Measurements from ENCODE around the gene UNK.

UNK gene

GRCh38 chr17:75822800-75823166 lies 38.2 kb downstream of the UNK start:
- no peak for DNase-seq (ENCODE audit: low spot score)

GRCh38 chr17:75823257-75824041 lies 38.8 kb downstream of the UNK start:
- DNase-seq (ENCODE audit: low spot score) = no peak

GRCh38 chr17:75824050-75824552 lies 39.5 kb downstream of the UNK start:
- DNase-seq (ENCODE audit: low spot score) = no peak

GRCh38 chr17:75824666-75825065 lies 40.1 kb downstream of the UNK start:
- DNase-seq (ENCODE audit: low spot score) = no peak

- no peak for DNase-seq (ENCODE audit: low spot score)
These were observed 40.5 kb downstream of the UNK start for GRCh38 chr17:75825149-75825552.

GRCh38 chr17:75825748-75826370 lies 41.3 kb downstream of the UNK start:
- no peak for DNase-seq (ENCODE audit: low spot score)

GRCh38 chr17:75826561-75827307 lies 42.1 kb downstream of the UNK start:
- DNase-seq (ENCODE audit: low spot score) = no peak

- DNase-seq (ENCODE audit: low spot score) = no peak
These were observed 42.9 kb downstream of the UNK start for GRCh38 chr17:75827308-75828075.

- DNase-seq (ENCODE audit: low spot score) = no peak
These were observed 43.4 kb downstream of the UNK start for GRCh38 chr17:75828076-75828400.

GRCh38 chr17:75828741-75829140 lies 44.1 kb downstream of the UNK start:
- no peak for DNase-seq (ENCODE audit: low spot score)

- DNase-seq (ENCODE audit: low spot score) = no peak
These were observed 45.1 kb downstream of the UNK start for GRCh38 chr17:75829747-75830146.

- DNase-seq (ENCODE audit: low spot score) = no peak
These were observed 45.8 kb downstream of the UNK start for GRCh38 chr17:75830164-75831031.

GRCh38 chr17:75831032-75831571 lies 46.5 kb downstream of the UNK start:
- DNase-seq (ENCODE audit: low spot score) = no peak

GRCh38 chr17:75832164-75832651 lies 47.6 kb downstream of the UNK start:
- DNase-seq (ENCODE audit: low spot score) = peak; percentile 88

GRCh38 chr17:75832652-75833400 lies 48.2 kb downstream of the UNK start:
- no peak for DNase-seq (ENCODE audit: low spot score)

GRCh38 chr17:75834279-75834920 lies 49.8 kb downstream of the UNK start:
- DNase-seq (ENCODE audit: low spot score) = no peak

- no peak for DNase-seq (ENCODE audit: low spot score)
These were observed 50.5 kb downstream of the UNK start for GRCh38 chr17:75834928-75835653.

- no peak for DNase-seq (ENCODE audit: low spot score)
These were observed 51.0 kb downstream of the UNK start for GRCh38 chr17:75835654-75835987.

GRCh38 chr17:75836605-75837004 lies 52.0 kb downstream of the UNK start:
- DNase-seq (ENCODE audit: low spot score) = no peak
